ENCODE data around the gene RAX2. TPM values are rescaled to one million over a fixed set of nuclear protein-coding genes. Genes with fewer than 3 reads are reported as not detected.

The RAX2 gene
- total RNA-seq, 1 experiment from 2014 or later, result not detected

- intact Hi-C loops (cut with micrococcal nuclease; ENCODE audit: unreplicated experiment), result no loop called here
- no peak for TF ChIP-seq EZH2 (IDR thresholded peaks at IDR 0.05; ENCODE audit: low read depth)
- TF ChIP-seq, protein P1, sequence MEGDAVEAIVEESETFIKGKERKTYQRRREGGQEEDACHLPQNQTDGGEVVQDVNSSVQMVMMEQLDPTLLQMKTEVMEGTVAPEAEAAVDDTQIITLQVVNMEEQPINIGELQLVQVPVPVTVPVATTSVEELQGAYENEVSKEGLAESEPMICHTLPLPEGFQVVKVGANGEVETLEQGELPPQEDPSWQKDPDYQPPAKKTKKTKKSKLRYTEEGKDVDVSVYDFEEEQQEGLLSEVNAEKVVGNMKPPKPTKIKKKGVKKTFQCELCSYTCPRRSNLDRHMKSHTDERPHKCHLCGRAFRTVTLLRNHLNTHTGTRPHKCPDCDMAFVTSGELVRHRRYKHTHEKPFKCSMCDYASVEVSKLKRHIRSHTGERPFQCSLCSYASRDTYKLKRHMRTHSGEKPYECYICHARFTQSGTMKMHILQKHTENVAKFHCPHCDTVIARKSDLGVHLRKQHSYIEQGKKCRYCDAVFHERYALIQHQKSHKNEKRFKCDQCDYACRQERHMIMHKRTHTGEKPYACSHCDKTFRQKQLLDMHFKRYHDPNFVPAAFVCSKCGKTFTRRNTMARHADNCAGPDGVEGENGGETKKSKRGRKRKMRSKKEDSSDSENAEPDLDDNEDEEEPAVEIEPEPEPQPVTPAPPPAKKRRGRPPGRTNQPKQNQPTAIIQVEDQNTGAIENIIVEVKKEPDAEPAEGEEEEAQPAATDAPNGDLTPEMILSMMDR (conservative IDR thresholded peaks at IDR 0.05), result no peak
- DNase-seq, result no peak
- no TSS peak for BruUV-seq (replicated peaks)
- no peaks in the 10 kb centered on the region for H3K79me2 ChIP-seq (ENCODE audit: low read depth)
- no peaks in the 10 kb centered on the region; the same call in 1 of the 2 replicates for H4K20me1 ChIP-seq (ENCODE audit: insufficient read depth)
- no peak overlapping the region for H3K27ac ChIP-seq
- no peaks in the 10 kb centered on the region for H3K4me1 ChIP-seq (replicated peaks; ENCODE audit: insufficient read depth)
- H3K27me3 ChIP-seq (ENCODE audit: insufficient read depth, low read depth), result no peaks in the 10 kb centered on the region
- no peak overlapping the region for H3K4me2 ChIP-seq
- H2AFZ ChIP-seq, result no peak overlapping the region
- H3K4me3 ChIP-seq, result no peak overlapping the region
- H3K36me3 ChIP-seq (ENCODE audit: low read depth), result no peaks in the 10 kb centered on the region
- no peaks in the 10 kb centered on the region for H3K9me2 ChIP-seq (ENCODE audit: insufficient read depth)
- ChIA-PET POLR2A (ENCODE audit: unreplicated experiment) (no interaction called here), CTCF (no interaction called here)
- H3F3A ChIP-seq (ENCODE audit: insufficient read depth, low read depth), result no peaks in the 10 kb centered on the region
- no peaks in the 10 kb centered on the region for H3K9me3 ChIP-seq (ENCODE audit: insufficient read depth, low read depth)
Measured at GRCh38 chr19:3745363-3746045, 26.5 kb downstream of the RAX2 start.

- DNase-seq, result no peak
Measured at GRCh38 chr19:3743486-3743885, 28.5 kb downstream of the RAX2 start.

DNA sequence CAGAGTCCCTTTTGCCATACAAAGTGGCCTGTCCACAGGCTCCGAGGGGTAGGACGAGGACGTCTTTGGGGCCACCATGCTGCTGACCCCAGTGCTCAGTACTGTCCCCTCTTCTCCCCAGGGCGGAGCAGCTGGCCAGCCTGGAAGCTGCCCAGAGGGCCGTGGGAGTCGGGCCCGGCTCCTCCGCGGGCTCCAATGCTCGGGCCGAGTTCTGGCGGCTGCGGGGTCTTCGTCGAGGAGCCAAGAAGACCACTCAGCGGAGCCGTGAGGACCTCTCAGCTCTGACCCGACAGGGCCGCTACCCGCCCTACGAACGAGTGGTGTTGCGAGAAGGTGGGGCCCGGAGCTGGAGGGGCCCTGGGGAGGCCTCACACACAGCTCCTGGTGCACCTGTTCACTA, 31.6 kb downstream of the RAX2 start:
- Histone ChIP-seq H3K79me2 (ENCODE audit: low read depth) (no peaks in the 10 kb centered on the region), H3K27ac (no peak overlapping the region), H3K4me2 (no peak overlapping the region), H3F3A (ENCODE audit: insufficient read depth, low read depth) (no peaks in the 10 kb centered on the region), H3K4me1 (replicated peaks; ENCODE audit: insufficient read depth) (no peaks in the 10 kb centered on the region), H3K9me2 (ENCODE audit: insufficient read depth) (no peaks in the 10 kb centered on the region), H2AFZ (no peak overlapping the region), H3K9me3 (ENCODE audit: insufficient read depth, low read depth) (no peaks in the 10 kb centered on the region), H3K27me3 (ENCODE audit: insufficient read depth, low read depth) (no peaks in the 10 kb centered on the region), H3K36me3 (ENCODE audit: low read depth) (no peaks in the 10 kb centered on the region), H3K4me3 (no peak overlapping the region), H4K20me1 (ENCODE audit: insufficient read depth) (no peaks in the 10 kb centered on the region; the same call in 1 of the 2 replicates)
- ChIA-PET POLR2A (ENCODE audit: unreplicated experiment) (no interaction called here), CTCF (no interaction called here)
- no TSS peak for BruUV-seq (replicated peaks)
- DNase-seq, result no peak
- intact Hi-C loops (cut with micrococcal nuclease; ENCODE audit: unreplicated experiment), result no loop called here
- TF ChIP-seq, protein P1 (conservative IDR thresholded peaks at IDR 0.05), result no peak

More at GRCh38 chr19:3743486-3743885, 28.5 kb downstream of the RAX2 start:
- Histone ChIP-seq H3F3A (ENCODE audit: insufficient read depth, low read depth) (no peaks in the 10 kb centered on the region), H3K4me3 (no peak overlapping the region), H3K4me2 (no peak overlapping the region), H3K27me3 (ENCODE audit: insufficient read depth, low read depth) (no peaks in the 10 kb centered on the region), H3K27ac (no peak overlapping the region), H3K9me3 (ENCODE audit: insufficient read depth, low read depth) (no peaks in the 10 kb centered on the region), H3K79me2 (ENCODE audit: low read depth) (no peaks in the 10 kb centered on the region), H4K20me1 (ENCODE audit: insufficient read depth) (no peaks in the 10 kb centered on the region; the same call in 1 of the 2 replicates), H3K4me1 (replicated peaks; ENCODE audit: insufficient read depth) (no peaks in the 10 kb centered on the region), H2AFZ (no peak overlapping the region), H3K36me3 (ENCODE audit: low read depth) (no peaks in the 10 kb centered on the region), H3K9me2 (ENCODE audit: insufficient read depth) (no peaks in the 10 kb centered on the region)
- POLR2A ChIA-PET (ENCODE audit: unreplicated experiment), result no interaction called here
- CTCF ChIA-PET, result interaction anchor here (0.6 kb wide), 1 partner anchor 666 kb away, joined by 13 read pairs; no protein-coding TSS in a partner anchor
- TF ChIP-seq, protein P1 (conservative IDR thresholded peaks at IDR 0.05), result no peak
- no peak for TF ChIP-seq EZH2 (IDR thresholded peaks at IDR 0.05; ENCODE audit: low read depth)
- BruUV-seq (replicated peaks), result no TSS peak
- intact Hi-C loops (cut with micrococcal nuclease; ENCODE audit: unreplicated experiment), result no loop called here
